Endothelial cell of umbilical vein (primary cell): ENCODE data around the gene EZR. TPM values are rescaled to one million over a fixed set of nuclear protein-coding genes. Genes with fewer than 3 reads are reported as not detected.

Source experiments
- BruUV-seq: library from RNA; stranded (reverse); fragments of 400-500 nt; replicated peaks from 2 replicates; lab custom pipeline; 2021; lab: Mats Ljungman, UMichigan
- CTCF ChIA-PET: fragments of 300-600, 350-600 bp; sonication (Branson Sonifier 250); formaldehyde crosslinking; loops from one replicate; lab custom pipeline; 2021; ENCODE audit warnings: antibody characterized with exemption, inconsistent platforms; lab: Charles Lee
- POLR2A ChIA-PET: fragments of 300-600, 350-600 bp; sonication (Branson Sonifier 250); formaldehyde crosslinking; loops from one replicate; lab custom pipeline; 2021; ENCODE audit warnings: antibody characterized with exemption, inconsistent platforms; lab: Charles Lee
- DNase-seq: peaks from one replicate; pipeline ENCODE4 v3.0.0-alpha.2; 2011; ENCODE audit warnings: low read depth, low spot score
- FAIRE-seq: peaks from 2 replicates; lab custom pipeline; 2011; peaks lifted over from hg19 to GRCh38; lab: Jason Lieb, UNC
- H2AFZ ChIP-seq: 2 replicates; pipeline ENCODE4 v1.6.0; 2012; ENCODE audit warnings: low read depth, low read length, control low read depth, inconsistent platforms
- H3K27ac ChIP-seq: 2 replicates; pipeline ENCODE4 v1.5.1; 2011; ENCODE audit warnings: low read depth, mild to moderate bottlenecking, control low read depth, low read length, moderate library complexity; ENCODE audit not compliant: insufficient read depth
- H3K27me3 ChIP-seq, 2 experiments: 2 replicates each; pipeline versions ENCODE4 v1.6.0 to v1.6.1; 2011; ENCODE audit warnings: low read length in 2 of 2, mixed read lengths in 1 of 2; ENCODE audit not compliant: control insufficient read depth in 2 of 2, insufficient read depth in 2 of 2
- H3K36me3 ChIP-seq, 2 experiments: 2 replicates in 1 of 2; 3 replicates in 1 of 2; pipeline ENCODE4 v1.5.1; 2011; ENCODE audit warnings: low read length in 2 of 2, mild to moderate bottlenecking in 1 of 2, moderate library complexity in 1 of 2; ENCODE audit not compliant: control insufficient read depth in 2 of 2, insufficient read depth in 2 of 2; ENCODE audit errors: extremely low read depth in 1 of 2
- H3K4me1 ChIP-seq: 3 replicates; pipeline ENCODE4 v1.5.1; 2011; ENCODE audit warnings: mild to moderate bottlenecking, low read length; ENCODE audit not compliant: control insufficient read depth, insufficient read depth; ENCODE audit errors: extremely low read depth
- H3K4me2 ChIP-seq: 2 replicates; pipeline ENCODE4 v1.6.1; 2011; ENCODE audit warnings: low read length, control low read depth, mixed read lengths; ENCODE audit not compliant: insufficient read depth
- H3K4me3 ChIP-seq, 3 experiments: fragments of 200-600 bp in 1 of 3; sonication (generic), shearing (Covaris generic) in 1 of 3; replicated peaks in 1 of 3; 2 replicates each; pipeline ENCODE4 v1.5.1; 2011 to 2016; ENCODE audit warnings: control low read depth in 3 of 3, low read length in 3 of 3, mild to moderate bottlenecking in 2 of 3, inconsistent platforms in 1 of 3, low read depth in 1 of 3, moderate library complexity in 1 of 3; ENCODE audit not compliant: insufficient read depth in 1 of 3
- H3K79me2 ChIP-seq: 2 replicates; pipeline ENCODE4 v1.6.0; 2012; ENCODE audit warnings: low read length, inconsistent platforms; ENCODE audit not compliant: control insufficient read depth, insufficient read depth
- H3K9ac ChIP-seq: replicated peaks from 2 replicates; pipeline ENCODE3; 2011; ENCODE audit warnings: low read length, control low read depth; ENCODE audit not compliant: insufficient read depth; ENCODE audit errors: extremely low read depth
- H3K9me1 ChIP-seq: replicated peaks from 3 replicates; pipeline ENCODE4 v1.6.0; 2011; ENCODE audit warnings: mild to moderate bottlenecking, low read length; ENCODE audit not compliant: control insufficient read depth, insufficient read depth; ENCODE audit errors: extremely low read depth
- H3K9me3 ChIP-seq: replicated peaks from 2 replicates; pipeline ENCODE4 v1.5.1; 2012; ENCODE audit warnings: low read length, inconsistent platforms; ENCODE audit not compliant: control insufficient read depth, insufficient read depth
- H4K20me1 ChIP-seq: replicated peaks from 2 replicates; pipeline ENCODE3; 2011; ENCODE audit warnings: mild to moderate bottlenecking, low read length; ENCODE audit not compliant: control insufficient read depth, insufficient read depth; ENCODE audit errors: extremely low read depth
- EZH2 ChIP-seq: IDR thresholded peaks from 2 replicates; pipeline ENCODE4 v1.6.1; 2012; ENCODE audit warnings: borderline replicate concordance, low read depth, mild to moderate bottlenecking, moderate library complexity, low read length, inconsistent platforms; ENCODE audit not compliant: severe bottlenecking
- FOS ChIP-seq: IDR thresholded peaks from 2 replicates; pipeline ENCODE4 v1.6.1; 2011; ENCODE audit warnings: mild to moderate bottlenecking, low read length, moderate library complexity, borderline replicate concordance; ENCODE audit not compliant: insufficient read depth
- GATA2 ChIP-seq: IDR thresholded peaks from 2 replicates; pipeline ENCODE4 v1.7.0; 2011; ENCODE audit warnings: low read depth, mild to moderate bottlenecking, moderate library complexity, mixed read lengths, low read length; ENCODE audit not compliant: insufficient read length, insufficient read depth
- JUN ChIP-seq: IDR thresholded peaks from 2 replicates; pipeline ENCODE4 v1.6.1; 2011; ENCODE audit warnings: borderline replicate concordance, low read depth; ENCODE audit not compliant: insufficient read length, insufficient read depth
- MYC ChIP-seq: IDR thresholded peaks from one replicate; pipeline ENCODE4 v1.6.1; 2011; ENCODE audit warnings: mild to moderate bottlenecking, low read depth, low read length
- POLR2A ChIP-seq: IDR thresholded peaks from 2 replicates; pipeline ENCODE4 v1.6.1; 2012; ENCODE audit warnings: low read depth, mild to moderate bottlenecking, control low read depth, low read length
- POLR2AphosphoS5 ChIP-seq: IDR thresholded peaks from 2 replicates; pipeline ENCODE4 v1.6.1; 2012; ENCODE audit warnings: low read depth, mild to moderate bottlenecking, control low read depth, low read length, moderate library complexity; ENCODE audit not compliant: insufficient read depth
- dilution Hi-C: fragments of 300-500 bp; cut with MboI; formaldehyde crosslinking; loops from one replicate; pipeline ENCODE4 v1.15.0; 2019; ENCODE audit warnings: low sequenced_read_pairs; ENCODE audit not compliant: extremely low pct_ligation_motif_present
- intact Hi-C: fragments of 100-400 bp; cut with micrococcal nuclease; formaldehyde crosslinking; loops from one replicate; pipeline ENCODE4 v1.10.0; 2022
- polyA plus RNA-seq, 4 experiments: library from polyadenylated mRNA; depleted of rRNA in 3 of 4; stranded (reverse) in 3 of 4; unstranded in 1 of 4; fragments of >200 nt; gene quantifications; 2 replicates each; pipeline versions ENCODE4 v1.2.1 to v1.2.3, GENCODE V29; 2011 to 2012; ENCODE audit warnings: missing spikeins in 1 of 4
- total RNA-seq: library from RNA; stranded (reverse); gene quantifications from 2 replicates; pipeline ENCODE4 v1.2.3, GENCODE V29; 2021
- TF ChIP-seq, protein P1 (sequence below): IDR thresholded peaks from 2 replicates; pipeline ENCODE4 v1.6.1; 2011; ENCODE audit not compliant: insufficient read depth, insufficient read length
- TF ChIP-seq, protein P2 (sequence below), 2 donors: IDR thresholded peaks; 1 replicate in 1 of 2; 2 replicates in 1 of 2; pipeline ENCODE4 v1.5.1; 2011; ENCODE audit warnings: low read length in 2 of 2, mild to moderate bottlenecking in 2 of 2, moderate library complexity in 2 of 2, control low read depth in 1 of 2, inconsistent platforms in 1 of 2, low read depth in 1 of 2; ENCODE audit not compliant: insufficient read depth in 1 of 2; ENCODE audit errors: extremely low read depth in 1 of 2

Gene EZR
- total and polyA plus RNA-seq, 2 donors (not counting 3 experiments of a cell fraction or from before 2014, with no cell fraction given), result 58.5 to 108 TPM

DNA sequence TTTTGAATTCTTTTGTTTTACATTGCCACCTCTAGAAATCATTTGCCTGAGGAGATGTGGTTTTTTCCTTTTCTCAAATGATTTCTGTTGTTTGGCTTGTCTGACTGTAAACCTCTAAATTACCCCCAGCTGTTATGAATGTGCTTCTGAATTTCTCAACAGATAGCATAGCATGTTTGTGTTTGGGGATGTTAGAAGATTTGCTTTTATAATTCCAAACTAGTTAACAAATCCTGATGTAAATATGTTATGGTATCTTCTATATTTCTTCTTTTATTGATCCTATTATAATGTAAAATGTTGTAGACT is 31.6 kb upstream of the EZR start:
- TF ChIP-seq EZH2, result no peak
- no peak for TF ChIP-seq JUN
- TF ChIP-seq, protein P1, sequence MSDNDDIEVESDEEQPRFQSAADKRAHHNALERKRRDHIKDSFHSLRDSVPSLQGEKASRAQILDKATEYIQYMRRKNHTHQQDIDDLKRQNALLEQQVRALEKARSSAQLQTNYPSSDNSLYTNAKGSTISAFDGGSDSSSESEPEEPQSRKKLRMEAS, result no peak
- no peak for TF ChIP-seq POLR2AphosphoS5
- no peak for TF ChIP-seq GATA2
- TF ChIP-seq, protein P2, sequence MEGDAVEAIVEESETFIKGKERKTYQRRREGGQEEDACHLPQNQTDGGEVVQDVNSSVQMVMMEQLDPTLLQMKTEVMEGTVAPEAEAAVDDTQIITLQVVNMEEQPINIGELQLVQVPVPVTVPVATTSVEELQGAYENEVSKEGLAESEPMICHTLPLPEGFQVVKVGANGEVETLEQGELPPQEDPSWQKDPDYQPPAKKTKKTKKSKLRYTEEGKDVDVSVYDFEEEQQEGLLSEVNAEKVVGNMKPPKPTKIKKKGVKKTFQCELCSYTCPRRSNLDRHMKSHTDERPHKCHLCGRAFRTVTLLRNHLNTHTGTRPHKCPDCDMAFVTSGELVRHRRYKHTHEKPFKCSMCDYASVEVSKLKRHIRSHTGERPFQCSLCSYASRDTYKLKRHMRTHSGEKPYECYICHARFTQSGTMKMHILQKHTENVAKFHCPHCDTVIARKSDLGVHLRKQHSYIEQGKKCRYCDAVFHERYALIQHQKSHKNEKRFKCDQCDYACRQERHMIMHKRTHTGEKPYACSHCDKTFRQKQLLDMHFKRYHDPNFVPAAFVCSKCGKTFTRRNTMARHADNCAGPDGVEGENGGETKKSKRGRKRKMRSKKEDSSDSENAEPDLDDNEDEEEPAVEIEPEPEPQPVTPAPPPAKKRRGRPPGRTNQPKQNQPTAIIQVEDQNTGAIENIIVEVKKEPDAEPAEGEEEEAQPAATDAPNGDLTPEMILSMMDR (IDR thresholded peaks at IDR 0.05; ENCODE audit: extremely low read depth in 1 of 2, insufficient read depth in 1 of 2, low read depth in 1 of 2, low read length in 2 of 2), result no peak
- TF ChIP-seq FOS, result no peak
- no peak for TF ChIP-seq POLR2A
- no peak for TF ChIP-seq MYC
- CTCF ChIA-PET, result no interaction called here
- H3K4me3 ChIP-seq, result no peak overlapping the region
- H3K27me3 ChIP-seq, result no peaks in the 10 kb centered on the region
- no peaks in the 10 kb centered on the region for H3K79me2 ChIP-seq
- DNase-seq (no peak), FAIRE-seq (no peak)
- H3K27ac ChIP-seq, result no peak overlapping the region
- no peak overlapping the region for H3K9ac ChIP-seq
- dilution Hi-C loops (no loop called here), intact Hi-C loops (no loop called here)
- BruUV-seq, result no TSS peak
- no peaks in the 10 kb centered on the region for H3K36me3 ChIP-seq
- no peaks in the 10 kb centered on the region for H3K9me1 ChIP-seq
- H3K4me1 ChIP-seq, result peaks cover 24% of the 10 kb centered on the region
- no peaks in the 10 kb centered on the region for H4K20me1 ChIP-seq
- H2AFZ ChIP-seq, result no peak overlapping the region
- POLR2A ChIA-PET, result no interaction called here
- H3K4me2 ChIP-seq, result no peak overlapping the region
- no peaks in the 10 kb centered on the region for H3K9me3 ChIP-seq
